Brain microvascular endothelial cell (primary cell): Measurements from ENCODE around the gene RFT1.

Experiments
- DNase-seq: peaks from one replicate; pipeline ENCODE4 v3.0.0-alpha.2; 2020
- H3K27ac ChIP-seq: fragments of 250-450 bp; sonication (Bioruptor Pico); 2 replicates; pipeline ENCODE4 v1.5.1; 2020; ENCODE audit warnings: mild to moderate bottlenecking, moderate library complexity
- H3K27me3 ChIP-seq: fragments of 250-450 bp; sonication (Bioruptor Pico); replicated peaks from 2 replicates; pipeline ENCODE4 v1.5.1; 2020; ENCODE audit warnings: mild to moderate bottlenecking
- H3K36me3 ChIP-seq: fragments of 250-450 bp; sonication (Bioruptor Pico); replicated peaks from 2 replicates; pipeline ENCODE4 v1.5.1; 2020; ENCODE audit warnings: mild to moderate bottlenecking
- H3K4me3 ChIP-seq: 2 replicates; pipeline ENCODE4 v1.5.1; 2011; ENCODE audit warnings: low read depth, mild to moderate bottlenecking, control low read depth, low read length, moderate library complexity
- CTCF ChIP-seq: IDR thresholded peaks from 2 replicates; pipeline ENCODE4 v1.5.1; 2011; ENCODE audit warnings: low read depth, mild to moderate bottlenecking, moderate library complexity, low read length, control low read depth, inconsistent platforms; ENCODE audit errors: missing control alignments
- in situ Hi-C: cut with HindIII; loops from 2 replicates; pipeline ENCODE4 v1.10.0; 2017; ENCODE audit warnings: low sequenced_read_pairs, low pct_ligation_motif_present

The RFT1 gene

GRCh38 chr3:53144862-53145712 is 14.9 kb upstream of the RFT1 start:
- no peak overlapping the region for H3K4me3 ChIP-seq
- H3K27me3 ChIP-seq = no peaks in the 10 kb centered on the region
- no peak overlapping the region for H3K27ac ChIP-seq
- DNase-seq = no peak
- in situ Hi-C loops = no loop called here
- no peaks in the 10 kb centered on the region for H3K36me3 ChIP-seq
- no peak for TF ChIP-seq CTCF

- no peak for DNase-seq
- no peaks in the 10 kb centered on the region for H3K27me3 ChIP-seq
- in situ Hi-C loops = no loop called here
- no peak for TF ChIP-seq CTCF
- no peaks in the 10 kb centered on the region for H3K36me3 ChIP-seq
- H3K4me3 ChIP-seq = no peak overlapping the region
- H3K27ac ChIP-seq = no peak overlapping the region
Measured at GRCh38 chr3:53144446-53144845, 14.2 kb upstream of the RFT1 start.

- H3K27ac ChIP-seq = no peak overlapping the region
- in situ Hi-C loops = no loop called here
- TF ChIP-seq CTCF = no peak
- no peak for DNase-seq
- H3K4me3 ChIP-seq = no peak overlapping the region
- H3K36me3 ChIP-seq = no peaks in the 10 kb centered on the region
- no peaks in the 10 kb centered on the region for H3K27me3 ChIP-seq
Measured at GRCh38 chr3:53142986-53143385, 12.8 kb upstream of the RFT1 start.

GRCh38 chr3:53140847-53141845 is 10.9 kb upstream of the RFT1 start:
- no peaks in the 10 kb centered on the region for H3K36me3 ChIP-seq
- peak; percentile 76 for DNase-seq
- in situ Hi-C loops = no loop called here
- H3K4me3 ChIP-seq = no peak overlapping the region
- TF ChIP-seq CTCF = no peak
- H3K27ac ChIP-seq = no peak overlapping the region
- no peaks in the 10 kb centered on the region for H3K27me3 ChIP-seq

GRCh38 chr3:53139906-53140846 is 9.9 kb upstream of the RFT1 start:
- DNase-seq = no peak
- TF ChIP-seq CTCF = no peak
- Histone ChIP-seq H3K4me3 (no peak overlapping the region), H3K36me3 (no peaks in the 10 kb centered on the region), H3K27me3 (no peaks in the 10 kb centered on the region), H3K27ac (no peak overlapping the region)
- in situ Hi-C loops = no loop called here
